ENCODE data around the gene FGF13. TPM values are rescaled to one million over a fixed set of nuclear protein-coding genes. Genes with fewer than 3 reads are reported as not detected.

The FGF13 gene
- total RNA-seq, 4 donors from 2014 or later, result 4.7 to 19.3 (median 14.8) TPM

- Histone ChIP-seq H3K9me3 (no peaks in the 10 kb centered on the region), H3K4me1 (no peaks in the 10 kb centered on the region), H3K27me3 (no peaks in the 10 kb centered on the region), H3K36me3 (no peaks in the 10 kb centered on the region), H3K4me3 (no peak overlapping the region), H3K27ac (no peak overlapping the region)
- no peak for ATAC-seq
- WGBS, 2 donors (ENCODE audit: low coverage in 1 of 2), result 21 to 29% methylated on average over 3 of the region's 3 CpGs
- no peak for TF ChIP-seq POLR2AphosphoS5 (IDR thresholded peaks at IDR 0.05)
- TF ChIP-seq, protein P1, sequence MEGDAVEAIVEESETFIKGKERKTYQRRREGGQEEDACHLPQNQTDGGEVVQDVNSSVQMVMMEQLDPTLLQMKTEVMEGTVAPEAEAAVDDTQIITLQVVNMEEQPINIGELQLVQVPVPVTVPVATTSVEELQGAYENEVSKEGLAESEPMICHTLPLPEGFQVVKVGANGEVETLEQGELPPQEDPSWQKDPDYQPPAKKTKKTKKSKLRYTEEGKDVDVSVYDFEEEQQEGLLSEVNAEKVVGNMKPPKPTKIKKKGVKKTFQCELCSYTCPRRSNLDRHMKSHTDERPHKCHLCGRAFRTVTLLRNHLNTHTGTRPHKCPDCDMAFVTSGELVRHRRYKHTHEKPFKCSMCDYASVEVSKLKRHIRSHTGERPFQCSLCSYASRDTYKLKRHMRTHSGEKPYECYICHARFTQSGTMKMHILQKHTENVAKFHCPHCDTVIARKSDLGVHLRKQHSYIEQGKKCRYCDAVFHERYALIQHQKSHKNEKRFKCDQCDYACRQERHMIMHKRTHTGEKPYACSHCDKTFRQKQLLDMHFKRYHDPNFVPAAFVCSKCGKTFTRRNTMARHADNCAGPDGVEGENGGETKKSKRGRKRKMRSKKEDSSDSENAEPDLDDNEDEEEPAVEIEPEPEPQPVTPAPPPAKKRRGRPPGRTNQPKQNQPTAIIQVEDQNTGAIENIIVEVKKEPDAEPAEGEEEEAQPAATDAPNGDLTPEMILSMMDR (IDR thresholded peaks at IDR 0.05), result peak in 3 of 4 experiments; percentile 7 to 52 (median 18)
These were observed 37.0 kb upstream of the FGF13 start for GRCh38 chrX:138748480-138748879.

DNA sequence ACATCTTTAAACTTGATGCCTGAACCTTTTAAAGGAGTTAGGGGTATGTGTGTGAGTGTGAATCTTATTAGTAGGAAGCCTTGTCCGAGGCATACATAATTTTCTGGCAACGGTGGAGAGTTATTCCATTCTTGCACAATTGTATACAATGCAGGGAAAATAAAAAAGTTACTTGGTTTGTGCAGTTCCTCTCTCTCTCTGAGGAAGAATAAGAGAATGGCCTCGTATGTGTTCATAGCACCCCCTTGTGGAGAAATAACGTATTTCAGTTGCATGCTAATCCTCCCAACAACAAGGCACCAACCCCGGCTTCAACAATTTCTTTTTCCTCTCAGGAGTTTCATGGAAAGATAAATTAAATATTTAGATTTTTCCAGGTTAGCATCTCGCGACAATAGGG lies 33.7 kb upstream of the FGF13 start:
- H3K4me1 ChIP-seq, result no peaks in the 10 kb centered on the region
- H3K27ac ChIP-seq, result no peak overlapping the region
- H3K9me3 ChIP-seq, result no peaks in the 10 kb centered on the region
- no peaks in the 10 kb centered on the region for H3K27me3 ChIP-seq
- TF ChIP-seq POLR2AphosphoS5 (IDR thresholded peaks at IDR 0.05) (no peak), POLR2A (IDR thresholded peaks at IDR 0.05) (no peak), EP300 (IDR thresholded peaks at IDR 0.05) (no peak)
- TF ChIP-seq, protein P1 (IDR thresholded peaks at IDR 0.05), result peak; percentile 49 to 88 (median 64)
- H3K4me3 ChIP-seq, result no peak overlapping the region
- ATAC-seq, result peak; percentile 55
- no peaks in the 10 kb centered on the region for H3K36me3 ChIP-seq
- 1% methylated on average over 7 of the region's 7 CpGs for WGBS, 2 donors (ENCODE audit: low coverage in 1 of 2)

GRCh38 chrX:138742217-138742616 lies 30.7 kb upstream of the FGF13 start:
- no peak for TF ChIP-seq POLR2AphosphoS5 (IDR thresholded peaks at IDR 0.05)
- TF ChIP-seq, protein P1 (IDR thresholded peaks at IDR 0.05), result no peak
- Histone ChIP-seq H3K4me1 (no peaks in the 10 kb centered on the region), H3K27ac (no peak overlapping the region), H3K9me3 (no peaks in the 10 kb centered on the region), H3K27me3 (no peaks in the 10 kb centered on the region), H3K36me3 (no peaks in the 10 kb centered on the region), H3K4me3 (no peak overlapping the region)
- 84 to 86% methylated on average over 2 to 5 of the region's 5 CpGs for WGBS, 2 donors (ENCODE audit: low coverage in 1 of 2)
- no peak for ATAC-seq

- Histone ChIP-seq H3K4me1 (no peaks in the 10 kb centered on the region), H3K36me3 (no peaks in the 10 kb centered on the region), H3K9me3 (no peaks in the 10 kb centered on the region), H3K27me3 (no peaks in the 10 kb centered on the region), H3K27ac (no peak overlapping the region), H3K4me3 (no peak overlapping the region)
- TF ChIP-seq, protein P1 (IDR thresholded peaks at IDR 0.05), result no peak
- TF ChIP-seq POLR2AphosphoS5 (IDR thresholded peaks at IDR 0.05) (no peak), EP300 (IDR thresholded peaks at IDR 0.05) (no peak), POLR2A (IDR thresholded peaks at IDR 0.05) (no peak)
- WGBS, 2 donors (ENCODE audit: low coverage in 1 of 2), result 13 to 80% methylated on average over 1 of the region's 2 CpGs
- no peak for ATAC-seq
These were observed 28.8 kb upstream of the FGF13 start for GRCh38 chrX:138740341-138740740.

DNA sequence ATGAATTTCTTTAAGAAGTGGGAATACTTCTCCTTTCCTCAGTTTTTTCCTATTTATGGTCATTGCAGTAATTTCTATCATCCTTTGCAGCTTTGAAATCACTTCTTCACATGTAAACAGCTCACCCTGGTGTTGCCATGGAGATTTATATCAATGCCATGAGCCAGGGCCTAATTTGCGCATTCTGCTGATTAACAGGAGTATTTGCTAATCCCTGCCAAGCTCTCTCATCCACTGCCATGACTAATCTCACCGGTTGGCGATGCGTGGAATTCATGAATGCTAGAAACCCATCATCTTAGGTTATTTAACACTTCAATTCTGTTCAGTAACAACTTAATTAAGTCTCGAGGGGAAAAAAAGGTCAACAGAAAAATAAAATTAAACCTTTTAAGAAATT lies 11.8 kb upstream of the FGF13 start:
- no peak overlapping the region for H3K27ac ChIP-seq
- WGBS, 2 donors (ENCODE audit: low coverage in 1 of 2), result 68 to 100% methylated on average over 2 to 5 of the region's 5 CpGs
- ATAC-seq, result no peak
- no peaks in the 10 kb centered on the region for H3K27me3 ChIP-seq
- no peak overlapping the region for H3K4me3 ChIP-seq
- no peaks in the 10 kb centered on the region for H3K9me3 ChIP-seq
- no peaks in the 10 kb centered on the region for H3K36me3 ChIP-seq
- peaks cover 0 to 9% (median 0%) of the 10 kb centered on the region in 3 donors for H3K4me1 ChIP-seq
- TF ChIP-seq POLR2A (IDR thresholded peaks at IDR 0.05) (no peak), POLR2AphosphoS5 (IDR thresholded peaks at IDR 0.05) (no peak), EP300 (IDR thresholded peaks at IDR 0.05) (no peak)
- TF ChIP-seq, protein P1 (IDR thresholded peaks at IDR 0.05), result no peak

Data from gastroesophageal sphincter (tissue), 4 donors.